HG02943 (cell line): ENCODE results near the gene MAML2.

Source experiments
- ATAC-seq: cut with Tn5 transposase; IDR thresholded peaks from one replicate; pipeline ENCODE4 v1.9.1; 2021; ENCODE audit warnings: mild to moderate bottlenecking, low read depth, moderate library complexity; ENCODE audit not compliant: unreplicated experiment

MAML2 gene

DNA sequence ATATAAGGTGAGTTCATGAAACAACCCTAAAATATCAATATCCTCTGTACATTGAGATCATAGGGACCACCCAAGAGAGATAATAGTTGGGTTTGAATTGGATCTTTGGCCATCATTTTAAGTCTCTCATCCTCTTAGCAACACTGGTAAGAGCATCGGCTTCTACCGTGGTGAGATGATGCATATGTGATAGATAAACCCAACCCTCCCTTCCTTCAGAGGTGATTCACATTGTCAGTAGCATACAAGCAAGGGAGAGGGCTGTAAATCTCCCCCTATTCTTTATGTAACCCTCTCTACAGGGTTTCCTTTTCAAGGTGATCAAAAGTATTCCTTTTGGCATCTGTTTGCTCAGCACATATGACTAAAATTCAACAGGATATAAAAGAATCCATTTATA is 316.7 kb downstream of the MAML2 start:
- no peak for ATAC-seq

DNA sequence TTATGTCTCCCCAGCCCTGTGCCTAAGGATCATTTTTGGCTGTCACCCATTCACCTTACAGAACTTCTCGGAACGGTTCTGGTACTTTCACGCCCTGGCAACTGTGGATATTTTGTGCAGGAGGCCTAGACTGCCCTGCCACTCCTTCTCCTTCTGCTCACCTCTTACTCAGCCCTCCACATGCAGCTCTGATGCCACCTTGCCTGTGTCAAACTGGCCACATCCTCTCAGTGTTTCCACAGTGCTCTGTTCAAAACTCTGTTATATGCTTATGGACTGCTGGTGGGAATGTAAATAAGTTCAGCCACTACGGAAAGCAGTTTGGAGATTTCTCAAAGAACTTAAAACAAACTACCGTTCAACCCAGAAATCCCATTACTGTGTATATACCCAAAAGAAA is 318.3 kb downstream of the MAML2 start:
- no peak for ATAC-seq

DNA sequence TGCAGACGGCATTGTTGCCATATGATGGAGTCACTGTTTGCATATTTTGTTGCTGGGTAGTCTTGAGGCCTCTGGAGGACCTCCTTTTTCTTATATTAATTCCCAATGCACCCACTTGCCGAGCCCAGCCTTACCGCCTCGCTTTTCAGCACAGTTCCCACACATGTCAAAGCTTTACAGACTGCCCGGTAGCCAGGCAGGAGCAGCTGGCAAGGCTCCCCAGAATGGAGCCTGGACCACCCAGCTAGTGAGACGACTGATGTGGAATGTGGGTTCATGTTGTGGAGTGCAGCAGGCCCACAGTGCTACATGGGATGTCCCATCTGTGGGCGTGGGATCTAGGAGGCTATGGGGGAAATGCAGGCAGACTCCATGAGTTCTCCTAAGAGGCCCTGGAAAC is 319.7 kb downstream of the MAML2 start:
- ATAC-seq = no peak

DNA sequence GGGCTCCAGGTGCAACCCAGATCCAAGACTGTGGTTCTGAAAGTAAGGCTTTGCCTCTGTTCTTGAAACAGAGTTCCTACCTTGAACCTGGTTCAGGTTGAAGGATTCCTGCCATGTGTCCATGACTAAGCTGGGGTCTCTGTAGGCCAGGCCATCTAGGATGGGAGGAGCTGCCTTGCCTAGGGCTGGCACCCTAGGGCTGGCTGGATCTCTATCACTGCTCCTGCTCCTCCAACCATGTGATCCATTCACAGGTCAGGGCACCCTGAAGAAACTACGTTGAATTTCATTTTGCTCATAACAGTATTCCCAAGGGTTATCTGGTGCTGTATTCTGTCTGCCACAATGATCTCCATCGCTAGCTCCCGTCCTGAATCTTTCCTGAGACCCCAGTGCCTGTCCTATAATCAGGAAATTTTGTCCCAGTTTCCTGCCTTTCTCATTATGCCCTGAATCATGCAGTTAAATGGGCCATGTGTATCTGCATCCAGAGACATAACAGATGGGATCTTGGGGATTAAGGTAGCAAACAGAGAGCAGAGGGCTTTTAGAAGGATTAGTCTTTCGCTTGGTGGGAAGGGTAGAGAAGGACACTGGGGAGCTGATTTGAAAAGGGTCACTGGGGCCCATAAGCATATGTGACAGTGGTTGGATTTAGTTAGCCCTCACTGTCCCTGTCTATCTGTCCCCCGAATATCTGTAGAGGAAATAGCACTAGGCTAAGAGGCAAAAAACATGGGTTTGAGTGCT is 320.9 kb downstream of the MAML2 start:
- ATAC-seq = no peak

DNA sequence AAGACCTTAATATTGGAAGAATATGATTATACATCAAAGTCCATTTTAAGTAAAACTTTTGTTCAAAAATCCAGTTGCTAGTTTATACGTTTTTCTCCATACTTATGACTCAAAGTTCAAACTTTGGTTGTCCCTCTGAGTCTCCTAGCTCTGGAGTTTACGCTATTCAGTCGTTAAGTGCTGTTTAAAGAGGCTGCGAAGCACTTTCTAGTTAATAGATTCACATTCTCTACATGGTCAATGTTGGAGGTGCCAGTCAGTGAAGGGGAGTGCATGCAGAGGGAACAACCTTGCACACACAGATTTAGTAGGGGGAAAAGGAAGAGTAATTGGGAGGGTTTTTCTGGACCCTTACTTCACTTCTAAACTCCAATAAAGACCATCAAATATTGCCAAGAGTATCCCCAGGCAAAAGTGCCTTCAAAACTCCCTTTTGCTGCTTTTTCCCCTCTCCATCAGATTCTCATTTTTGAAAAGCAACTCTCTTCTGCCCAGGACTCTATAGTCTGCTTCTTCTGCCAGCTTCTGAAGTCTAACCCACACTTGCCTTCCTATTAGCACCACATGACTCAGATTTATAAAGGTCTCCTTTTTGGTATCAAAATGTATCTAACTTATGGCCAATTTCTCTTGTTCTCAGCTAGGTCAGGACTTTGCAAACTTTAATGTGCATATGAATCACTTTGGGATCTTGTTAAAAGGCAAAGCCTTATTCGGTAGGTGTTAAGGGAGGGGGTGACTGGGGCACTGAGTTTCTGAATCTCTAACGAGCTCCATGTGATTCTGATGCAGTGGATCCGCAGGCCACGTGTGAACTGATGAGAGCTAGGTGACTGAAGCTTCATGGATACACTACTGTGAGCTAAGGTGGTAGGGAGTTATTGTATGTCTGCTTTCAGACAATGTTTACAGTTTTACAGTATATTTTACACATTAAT is 322.9 kb downstream of the MAML2 start:
- ATAC-seq = no peak

DNA sequence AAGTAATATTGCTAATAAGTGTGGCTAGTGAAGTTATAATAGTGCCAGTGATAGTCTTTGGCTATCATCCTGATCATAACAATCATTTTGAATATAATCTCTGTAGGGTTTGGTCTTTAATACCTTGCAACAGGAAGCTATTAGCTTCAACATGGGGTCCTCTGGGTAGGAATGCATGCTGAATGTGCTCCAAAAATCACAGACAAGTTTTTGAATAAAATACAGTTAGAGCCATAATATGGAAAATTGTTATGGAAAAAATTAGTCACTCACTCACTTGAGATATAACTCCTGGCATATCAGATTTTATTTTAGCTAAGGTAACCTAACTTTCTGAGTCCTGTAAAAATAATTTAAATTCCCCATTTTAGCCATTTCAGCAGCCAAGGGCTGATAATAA is 323.7 kb downstream of the MAML2 start:
- ATAC-seq = no peak

DNA sequence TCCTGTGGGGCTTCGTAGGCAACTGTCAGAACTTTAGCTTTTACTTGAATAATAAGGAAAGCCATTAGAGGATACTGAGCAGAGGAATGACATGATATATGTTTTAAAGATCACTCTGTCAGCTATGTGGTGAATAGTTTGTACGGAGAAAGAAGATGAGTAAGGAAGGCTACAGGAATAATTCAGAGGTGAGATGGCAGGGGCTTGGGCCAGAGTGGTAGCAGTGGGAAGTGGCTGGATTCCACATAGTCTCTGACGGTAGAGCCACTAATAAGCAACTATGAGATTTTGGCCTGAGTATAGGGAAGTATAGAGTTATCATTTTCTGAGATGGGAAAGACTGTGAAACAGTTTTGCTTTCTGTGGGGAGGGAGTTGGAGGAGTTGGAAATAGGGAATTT is 325.1 kb downstream of the MAML2 start:
- no peak for ATAC-seq

DNA sequence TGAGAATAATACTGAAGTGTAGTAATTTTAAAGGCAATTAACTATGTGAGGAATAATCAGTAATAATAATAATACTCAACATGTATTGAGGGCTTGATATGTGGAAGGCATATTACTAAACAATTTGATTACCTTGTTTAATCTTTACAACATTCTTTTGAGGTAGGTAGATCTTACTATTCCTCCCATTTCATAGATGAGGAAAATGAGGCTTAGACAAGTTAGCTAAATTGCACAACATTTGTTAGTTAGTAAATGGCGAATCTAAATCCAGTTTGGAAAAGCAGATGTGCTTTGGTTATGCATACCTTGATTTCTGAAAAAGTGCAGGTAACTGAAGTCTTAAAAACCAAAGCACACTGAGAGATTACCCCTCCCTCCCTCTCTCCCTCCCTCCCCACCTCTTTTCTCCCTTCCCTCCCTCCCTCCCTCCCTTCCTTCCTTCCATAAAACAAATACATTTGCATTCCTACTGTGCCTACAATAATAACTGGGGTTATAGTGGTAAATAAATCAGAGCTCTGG is 326.0 kb downstream of the MAML2 start:
- ATAC-seq = no peak

DNA sequence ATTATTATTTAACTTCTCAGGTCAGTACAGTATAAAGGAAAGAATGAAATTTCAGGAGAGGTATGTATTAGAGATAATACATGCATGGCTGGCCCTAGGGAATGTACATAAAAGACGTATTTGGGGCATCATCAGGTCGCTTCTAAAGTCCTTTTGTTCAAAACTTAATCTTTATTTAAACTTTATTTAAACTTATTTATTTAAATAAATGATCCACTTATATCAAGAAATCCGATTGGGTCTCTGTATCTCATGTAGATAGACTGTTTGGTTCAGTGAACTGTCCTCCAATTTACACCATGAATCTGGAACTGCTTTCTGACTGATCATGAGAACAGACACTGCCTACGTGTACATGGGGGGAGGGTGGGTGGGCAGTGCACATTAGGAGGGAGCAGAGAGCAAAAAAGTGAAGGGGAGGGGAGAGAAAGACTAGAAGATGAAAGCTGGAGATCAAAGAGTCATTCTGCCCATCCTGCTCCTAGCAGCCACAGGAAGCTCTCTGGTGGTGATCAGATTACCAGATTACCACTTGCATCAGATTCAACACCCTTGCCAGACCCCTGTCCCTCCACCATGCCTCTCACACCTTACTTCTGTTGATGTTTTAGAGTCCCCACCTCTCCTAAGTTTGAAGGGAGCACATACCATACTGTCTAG is 327.0 kb downstream of the MAML2 start:
- ATAC-seq = no peak

DNA sequence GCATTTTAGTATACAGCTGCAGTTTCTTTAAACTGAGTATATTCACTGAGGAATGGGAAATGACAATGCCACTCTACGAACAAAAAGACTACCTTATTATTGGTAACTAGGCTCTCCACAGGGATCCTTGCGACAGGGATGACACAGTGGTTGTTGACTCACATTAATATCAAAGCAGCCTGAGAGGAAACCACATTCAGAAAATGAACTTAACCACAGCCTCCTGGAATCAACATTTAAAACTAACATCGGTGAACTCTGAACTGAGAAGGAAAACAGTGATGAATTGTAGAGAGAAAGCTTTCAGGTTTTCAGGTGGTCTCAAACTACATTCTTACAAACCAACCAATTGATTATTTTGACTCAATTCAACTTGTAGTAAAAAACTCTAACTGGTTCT is 328.8 kb downstream of the MAML2 start:
- peak; percentile 45 for ATAC-seq

DNA sequence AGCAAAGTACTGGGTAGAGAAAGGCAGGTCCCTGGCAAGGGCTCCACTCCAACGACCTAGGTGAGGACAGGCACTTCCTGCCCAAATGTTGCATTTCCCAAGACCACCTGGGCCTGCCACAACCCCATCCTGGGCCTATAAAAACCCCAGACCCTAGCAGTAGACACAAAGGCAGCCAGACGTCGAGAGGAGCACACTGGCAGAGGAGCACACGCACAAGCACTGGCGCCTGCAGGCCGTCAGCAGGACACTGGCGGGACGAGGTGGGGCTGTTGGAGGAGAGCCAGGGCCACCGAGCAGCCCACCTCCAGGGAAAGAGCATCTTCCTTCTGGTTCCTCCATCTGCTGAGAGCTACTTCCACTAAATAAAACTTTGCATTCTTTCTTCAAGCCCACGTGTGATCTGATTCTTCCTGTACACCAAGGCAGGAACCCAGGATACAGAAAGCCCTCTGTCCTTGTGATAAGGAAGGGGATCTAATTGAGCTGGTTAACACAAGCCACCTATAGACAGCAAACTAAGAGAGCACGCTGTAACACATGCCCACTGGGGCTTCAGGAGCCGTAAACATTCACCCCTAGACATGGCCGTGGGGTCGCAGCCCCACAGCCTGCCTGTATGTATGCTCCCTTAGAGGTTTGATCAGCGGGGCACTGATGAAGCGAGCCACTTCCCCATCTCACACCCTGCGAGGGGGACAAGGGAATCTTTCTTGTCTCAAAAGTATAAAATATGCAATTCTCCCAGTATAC is 329.4 kb downstream of the MAML2 start:
- peak; percentile 10 for ATAC-seq

DNA sequence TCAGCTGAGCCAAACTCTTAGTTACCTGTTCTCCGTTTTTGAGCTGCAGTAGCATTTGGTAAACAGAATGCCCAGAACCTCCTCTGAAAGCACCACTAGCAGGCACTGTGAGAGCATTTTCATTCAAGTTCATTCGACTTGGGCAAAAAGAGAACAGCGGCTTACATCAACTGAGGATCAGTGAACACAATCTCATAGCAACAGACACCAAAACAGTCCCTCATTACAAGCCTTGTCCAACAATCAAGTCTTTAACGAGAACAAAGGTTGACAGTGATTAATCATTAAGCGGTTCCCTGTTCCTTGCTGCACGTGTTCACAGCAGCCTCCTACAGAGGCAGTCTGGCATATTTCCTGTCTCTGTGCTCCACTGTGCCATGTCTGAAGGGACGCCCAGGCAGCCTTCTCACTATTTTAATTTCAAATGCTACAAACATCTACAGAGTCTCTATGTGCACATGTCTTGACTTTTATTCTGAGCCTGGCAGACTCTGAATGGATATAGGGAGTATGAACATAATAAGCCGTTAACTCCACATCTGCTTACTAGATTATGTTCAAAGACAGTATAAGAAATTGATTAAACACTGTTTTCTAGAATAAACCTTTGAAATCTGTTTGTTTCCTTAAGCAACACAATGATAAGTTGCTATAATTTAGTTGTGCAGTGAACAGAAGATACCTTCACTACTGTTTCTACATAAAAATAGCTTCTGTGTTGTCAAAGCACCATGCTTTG is 330.7 kb downstream of the MAML2 start:
- ATAC-seq = peak; percentile 83

DNA sequence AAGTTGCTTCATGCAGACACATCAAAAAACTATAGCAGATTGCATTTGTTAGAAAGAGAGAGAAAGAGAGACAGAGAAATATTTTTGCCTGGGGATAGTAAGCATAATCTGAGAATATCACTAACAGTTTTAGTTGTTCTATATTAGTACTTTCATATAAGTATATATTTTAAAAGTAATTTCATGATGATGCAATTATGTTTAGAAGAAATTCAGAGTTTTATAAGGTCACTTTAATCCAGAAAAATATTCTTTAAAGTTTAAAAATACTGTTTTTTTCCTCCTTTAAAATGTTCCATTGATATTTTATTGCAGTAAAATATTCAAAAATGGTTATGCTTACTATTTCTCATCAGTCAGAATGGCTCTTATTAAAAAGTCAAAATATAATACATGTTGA is 332.3 kb downstream of the MAML2 start:
- ATAC-seq = no peak

DNA sequence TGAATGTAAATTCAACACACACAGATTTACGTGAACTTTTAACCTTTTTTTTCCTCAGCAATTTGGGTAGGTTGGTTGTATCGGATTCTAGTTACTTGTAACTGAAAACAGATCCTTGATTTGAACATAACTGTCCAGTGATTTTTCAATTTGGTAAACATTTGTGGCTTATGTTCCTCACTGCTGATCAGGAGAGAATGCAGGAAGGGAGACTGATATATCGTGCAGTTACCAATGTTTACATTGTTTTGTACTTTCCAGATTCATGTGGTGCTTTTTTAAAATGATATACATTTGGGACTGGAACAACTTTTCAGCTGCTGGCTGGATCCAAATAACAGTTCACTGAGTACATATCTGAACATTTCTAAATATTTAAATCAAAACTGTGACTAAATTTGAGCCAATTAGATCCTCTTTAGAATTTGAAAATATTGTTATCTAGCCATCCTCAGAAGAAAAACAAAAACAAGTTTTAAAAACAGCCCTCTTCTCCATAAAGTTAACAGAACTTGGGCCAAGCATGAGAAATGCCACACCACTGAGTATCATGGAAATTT is 334.8 kb downstream of the MAML2 start:
- ATAC-seq = no peak

DNA sequence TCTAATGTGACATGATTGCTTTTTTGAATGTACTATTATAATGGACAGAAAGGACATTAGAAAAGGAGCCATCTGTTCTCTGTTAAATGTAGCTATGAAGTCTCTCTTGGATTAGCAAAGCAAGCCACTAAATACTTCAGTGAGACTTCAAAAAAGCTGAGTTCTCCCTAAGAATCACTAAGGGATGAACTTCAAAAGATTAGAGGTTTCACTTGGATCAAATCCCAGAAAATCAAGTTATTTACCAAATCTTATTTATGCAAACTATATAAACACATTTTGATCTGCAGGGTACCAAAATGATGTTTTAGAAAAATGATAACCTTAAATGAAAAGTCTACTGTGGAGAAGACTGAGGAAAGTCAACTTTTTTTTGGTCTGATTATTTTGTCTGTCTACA is 337.0 kb downstream of the MAML2 start:
- ATAC-seq = no peak

DNA sequence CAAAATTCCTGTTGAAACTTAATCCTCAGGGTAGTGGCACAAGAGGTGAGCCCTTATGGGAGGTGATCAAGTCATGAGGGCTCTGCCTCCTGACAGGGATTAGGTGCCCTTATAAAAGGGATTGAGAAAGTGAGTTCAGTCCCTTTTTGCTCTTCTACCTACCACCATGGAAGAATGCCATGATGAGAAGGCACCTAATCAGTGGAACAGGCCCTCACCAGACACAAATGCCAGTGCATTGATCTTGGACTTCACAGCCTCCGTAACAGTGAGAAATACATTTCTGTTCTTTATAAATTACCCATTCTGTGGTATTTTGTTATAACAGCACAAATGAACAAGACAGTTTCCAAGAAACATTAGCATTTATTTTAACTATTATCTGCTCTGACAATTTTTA is 338.1 kb downstream of the MAML2 start:
- ATAC-seq = no peak

DNA sequence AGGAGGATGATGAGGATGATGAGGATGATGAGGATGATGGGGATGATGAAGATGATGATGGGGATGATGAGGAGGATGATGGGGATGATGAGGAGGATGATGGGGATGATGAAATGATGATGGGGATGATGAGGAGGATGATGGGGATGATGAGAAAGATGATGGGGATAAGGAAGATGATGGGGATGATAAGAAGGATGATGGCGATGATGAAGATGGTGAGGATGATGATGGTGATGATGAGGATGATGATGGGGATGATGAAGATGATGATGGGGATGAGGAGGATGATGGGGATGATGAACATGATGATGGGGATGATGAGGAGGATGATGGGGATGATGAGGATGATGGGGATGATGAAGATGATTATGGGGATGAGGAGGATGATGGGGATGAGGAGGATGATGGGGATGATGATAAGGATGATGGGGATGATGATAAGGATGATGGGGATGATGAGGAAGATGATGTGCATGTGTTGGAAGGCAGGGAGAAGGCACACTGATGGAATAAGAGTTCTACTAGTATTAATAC is 340.2 kb downstream of the MAML2 start:
- ATAC-seq = no peak

DNA sequence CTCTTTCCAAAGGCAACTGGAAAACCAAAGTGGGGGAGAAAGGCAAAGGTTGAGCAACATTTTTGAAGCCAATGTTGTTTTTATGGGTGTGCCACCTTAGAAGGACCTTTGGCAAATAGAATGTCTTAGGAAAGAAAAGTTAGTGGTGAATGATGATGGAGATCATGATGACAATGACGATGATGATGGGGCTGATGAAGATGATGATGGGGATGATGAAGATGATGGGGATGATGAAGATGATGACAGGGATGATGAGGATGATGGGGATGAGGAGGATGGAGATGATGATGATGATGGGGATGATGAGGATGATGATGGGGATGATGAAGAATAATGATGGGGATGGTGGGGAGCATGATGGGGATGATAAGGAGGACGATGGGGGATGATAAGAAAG is 340.7 kb downstream of the MAML2 start:
- no peak for ATAC-seq

DNA sequence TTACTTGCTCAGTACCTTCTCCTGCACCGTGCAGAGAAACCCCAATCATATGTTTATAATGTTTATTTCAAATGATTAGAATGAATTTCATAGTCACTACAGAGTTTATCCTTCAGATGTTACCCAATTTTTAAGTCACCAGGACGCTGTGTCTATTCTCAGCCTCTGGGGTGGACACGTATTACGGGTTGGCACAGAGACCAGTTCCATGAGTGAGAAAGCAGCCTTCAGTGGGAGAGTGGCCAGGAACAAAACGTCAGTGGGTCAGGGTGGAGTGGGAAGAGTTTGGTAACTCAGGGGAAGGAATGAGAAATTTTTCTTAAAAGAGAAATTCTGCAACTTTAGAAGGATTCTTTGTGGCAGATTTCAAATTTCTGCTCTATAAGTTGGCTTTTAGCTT is 342.0 kb downstream of the MAML2 start:
- ATAC-seq = no peak
